ENCODE data around the gene MAN2A1. TPM values are rescaled to one million over a fixed set of nuclear protein-coding genes. Genes with fewer than 3 reads are reported as not detected.

Gene MAN2A1
- total RNA-seq, 2 experiments from 2014 or later = 23.0 to 28.7 TPM

DNA sequence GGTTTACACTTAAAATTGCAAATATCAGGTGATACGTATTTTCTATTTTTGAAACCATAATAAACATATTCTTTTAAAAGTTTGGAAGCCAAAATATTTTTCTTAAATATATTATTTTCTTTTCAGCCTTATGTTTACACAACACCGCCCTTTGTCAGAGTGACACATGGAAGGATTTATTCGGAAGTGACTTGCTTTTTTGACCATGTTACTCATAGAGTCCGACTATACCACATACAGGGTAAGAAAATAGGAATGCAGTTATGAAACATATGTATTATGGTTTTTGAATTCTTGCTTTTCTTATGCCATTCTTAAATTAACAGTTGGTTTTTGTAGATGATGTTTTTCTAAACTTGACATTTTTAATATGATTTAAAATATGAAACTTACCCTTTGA is 133.9 kb downstream of the MAN2A1 start:
- Histone ChIP-seq H3K27ac (ENCODE audit: low read depth, low read length, poor library complexity, severe bottlenecking) (no peak overlapping the region), H3K9me3 (ENCODE audit: low read length) (no peaks in the 10 kb centered on the region), H4K20me1 (ENCODE audit: insufficient read depth, low read length) (no peaks in the 10 kb centered on the region), H2AFZ (ENCODE audit: low read length) (no peak overlapping the region), H3K4me2 (ENCODE audit: low read length) (no peak overlapping the region), H3K36me3 (ENCODE audit: insufficient read depth, low read length) (peaks cover 42% of the 10 kb centered on the region), H3K79me2 (ENCODE audit: insufficient read depth, low read depth, low read length) (no peaks in the 10 kb centered on the region), H3K4me3 (ENCODE audit: low read depth, low read length, poor library complexity, severe bottlenecking) (no peak overlapping the region), H3K4me1 (ENCODE audit: insufficient read depth, low read length, poor library complexity, severe bottlenecking) (no peaks in the 10 kb centered on the region), H3K9me2 (ENCODE audit: insufficient read depth, low read length) (no peaks in the 10 kb centered on the region)
- intact Hi-C loops (cut with micrococcal nuclease; ENCODE audit: unreplicated experiment) = no loop called here
- TF ChIP-seq, protein P1, sequence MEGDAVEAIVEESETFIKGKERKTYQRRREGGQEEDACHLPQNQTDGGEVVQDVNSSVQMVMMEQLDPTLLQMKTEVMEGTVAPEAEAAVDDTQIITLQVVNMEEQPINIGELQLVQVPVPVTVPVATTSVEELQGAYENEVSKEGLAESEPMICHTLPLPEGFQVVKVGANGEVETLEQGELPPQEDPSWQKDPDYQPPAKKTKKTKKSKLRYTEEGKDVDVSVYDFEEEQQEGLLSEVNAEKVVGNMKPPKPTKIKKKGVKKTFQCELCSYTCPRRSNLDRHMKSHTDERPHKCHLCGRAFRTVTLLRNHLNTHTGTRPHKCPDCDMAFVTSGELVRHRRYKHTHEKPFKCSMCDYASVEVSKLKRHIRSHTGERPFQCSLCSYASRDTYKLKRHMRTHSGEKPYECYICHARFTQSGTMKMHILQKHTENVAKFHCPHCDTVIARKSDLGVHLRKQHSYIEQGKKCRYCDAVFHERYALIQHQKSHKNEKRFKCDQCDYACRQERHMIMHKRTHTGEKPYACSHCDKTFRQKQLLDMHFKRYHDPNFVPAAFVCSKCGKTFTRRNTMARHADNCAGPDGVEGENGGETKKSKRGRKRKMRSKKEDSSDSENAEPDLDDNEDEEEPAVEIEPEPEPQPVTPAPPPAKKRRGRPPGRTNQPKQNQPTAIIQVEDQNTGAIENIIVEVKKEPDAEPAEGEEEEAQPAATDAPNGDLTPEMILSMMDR (conservative IDR thresholded peaks at IDR 0.05; ENCODE audit: low read length) = no peak
- TF ChIP-seq EZH2phosphoT487 (IDR thresholded peaks at IDR 0.05; ENCODE audit: borderline replicate concordance, low read depth, low read length) = no peak
- POLR2A ChIA-PET = interaction anchor here (0.5 to 1.2 kb wide), 4 partner anchors 13 to 1256 kb away, joined by 3 read pairs; no protein-coding TSS in a partner anchor
- no TSS peak for BruUV-seq (replicated peaks)
- no peak for DNase-seq (ENCODE audit: low spot score)
- CTCF ChIA-PET (ENCODE audit: unreplicated experiment) = no interaction called here

DNA sequence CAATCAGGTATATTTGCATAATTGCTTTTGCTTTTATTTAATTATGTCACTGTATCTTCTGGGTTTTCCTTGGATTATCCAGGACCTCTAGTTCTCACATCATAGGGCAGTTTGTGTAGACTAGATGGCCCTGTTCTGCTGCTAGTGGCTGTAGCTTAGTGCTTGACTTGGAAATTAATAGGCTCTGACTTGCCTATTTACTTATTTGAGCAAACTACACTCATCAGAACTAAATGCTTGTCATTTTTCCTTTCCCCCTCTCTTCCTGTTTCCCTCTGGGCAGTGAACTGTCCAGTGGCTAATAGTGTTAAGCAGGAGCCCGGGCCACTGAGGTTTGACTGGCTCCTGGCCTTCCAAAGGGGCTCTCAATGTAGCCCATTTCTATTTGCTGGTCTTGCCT is 135.7 kb downstream of the MAN2A1 start:
- H3K4me1 ChIP-seq (ENCODE audit: insufficient read depth, low read length, poor library complexity, severe bottlenecking) = no peaks in the 10 kb centered on the region
- H3K27ac ChIP-seq (ENCODE audit: low read depth, low read length, poor library complexity, severe bottlenecking) = no peak overlapping the region
- no peaks in the 10 kb centered on the region for H3K9me3 ChIP-seq (ENCODE audit: low read length)
- no peaks in the 10 kb centered on the region for H3K79me2 ChIP-seq (ENCODE audit: insufficient read depth, low read depth, low read length)
- intact Hi-C loops (cut with micrococcal nuclease; ENCODE audit: unreplicated experiment) = no loop called here
- H4K20me1 ChIP-seq (ENCODE audit: insufficient read depth, low read length) = no peaks in the 10 kb centered on the region
- no peak for TF ChIP-seq EZH2phosphoT487 (IDR thresholded peaks at IDR 0.05; ENCODE audit: borderline replicate concordance, low read depth, low read length)
- TF ChIP-seq, protein P1 (conservative IDR thresholded peaks at IDR 0.05; ENCODE audit: low read length) = no peak
- no peaks in the 10 kb centered on the region for H3K9me2 ChIP-seq (ENCODE audit: insufficient read depth, low read length)
- CTCF ChIA-PET (ENCODE audit: unreplicated experiment) = no interaction called here
- no peak overlapping the region for H3K4me2 ChIP-seq (ENCODE audit: low read length)
- no peak overlapping the region for H2AFZ ChIP-seq (ENCODE audit: low read length)
- no TSS peak for BruUV-seq (replicated peaks)
- no peak overlapping the region for H3K4me3 ChIP-seq (ENCODE audit: low read depth, low read length, poor library complexity, severe bottlenecking)
- H3K36me3 ChIP-seq (ENCODE audit: insufficient read depth, low read length) = peaks cover 40% of the 10 kb centered on the region
- POLR2A ChIA-PET = interaction anchor here (0.6 kb wide), 1 partner anchor 73 kb away, joined by 3 read pairs; no protein-coding TSS in a partner anchor
- no peak for DNase-seq (ENCODE audit: low spot score)

DNA sequence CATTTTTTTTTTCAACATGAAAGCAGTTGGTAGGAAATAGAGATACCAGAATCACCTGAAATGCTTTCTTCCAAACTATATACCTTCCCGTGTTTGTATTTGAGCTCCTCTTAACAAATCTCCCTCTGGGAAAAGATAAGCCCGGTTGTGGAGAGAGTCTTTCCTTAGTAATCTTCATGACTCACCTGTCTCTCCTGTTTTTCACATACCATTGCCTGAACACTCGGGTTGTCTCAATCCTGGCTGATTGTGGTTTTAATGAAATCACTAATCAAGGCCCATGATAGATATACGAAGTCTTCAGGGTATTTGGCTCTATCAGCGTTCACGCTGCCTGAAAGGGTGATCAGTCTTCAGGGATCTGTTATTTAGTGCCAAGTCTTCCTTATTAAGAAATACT is 136.7 kb downstream of the MAN2A1 start:
- Histone ChIP-seq H3K4me3 (ENCODE audit: low read depth, low read length, poor library complexity, severe bottlenecking) (no peak overlapping the region), H4K20me1 (ENCODE audit: insufficient read depth, low read length) (no peaks in the 10 kb centered on the region), H2AFZ (ENCODE audit: low read length) (no peak overlapping the region), H3K9me2 (ENCODE audit: insufficient read depth, low read length) (no peaks in the 10 kb centered on the region), H3K9me3 (ENCODE audit: low read length) (no peaks in the 10 kb centered on the region), H3K79me2 (ENCODE audit: insufficient read depth, low read depth, low read length) (no peaks in the 10 kb centered on the region), H3K4me2 (ENCODE audit: low read length) (no peak overlapping the region), H3K27ac (ENCODE audit: low read depth, low read length, poor library complexity, severe bottlenecking) (no peak overlapping the region), H3K4me1 (ENCODE audit: insufficient read depth, low read length, poor library complexity, severe bottlenecking) (no peaks in the 10 kb centered on the region), H3K36me3 (ENCODE audit: insufficient read depth, low read length) (peaks cover 45% of the 10 kb centered on the region)
- intact Hi-C loops (cut with micrococcal nuclease; ENCODE audit: unreplicated experiment) = no loop called here
- no TSS peak for BruUV-seq (replicated peaks)
- CTCF ChIA-PET (ENCODE audit: unreplicated experiment) = no interaction called here
- DNase-seq (ENCODE audit: low spot score) = no peak
- TF ChIP-seq, protein P1 (conservative IDR thresholded peaks at IDR 0.05; ENCODE audit: low read length) = no peak
- POLR2A ChIA-PET = no interaction called here
